ENCODE data around the gene CASP6. TPM values are rescaled to one million over a fixed set of nuclear protein-coding genes. Genes with fewer than 3 reads are reported as not detected.

The CASP6 gene
- total RNA-seq, 4 donors from 2014 or later, result 34.4 to 87.7 (median 58.9) TPM

GRCh38 chr4:109675181-109675580 lies 28.1 kb downstream of the CASP6 start:
- Histone ChIP-seq H3K4me1 (no peaks in the 10 kb centered on the region), H3K4me3 (no peak overlapping the region), H3K27me3 (no peaks in the 10 kb centered on the region), H3K36me3 (no peaks in the 10 kb centered on the region), H3K27ac (no peak overlapping the region), H3K9me3 (peaks cover 0 to 5% of the 10 kb centered on the region in 2 donors)
- 68 to 83% methylated on average over 1 to 3 of the region's 3 CpGs for WGBS, 2 donors (ENCODE audit: low coverage in 1 of 2)
- TF ChIP-seq EP300 (IDR thresholded peaks at IDR 0.05; ENCODE audit: low read depth) (no peak), POLR2AphosphoS5 (IDR thresholded peaks at IDR 0.05) (no peak), POLR2A (IDR thresholded peaks at IDR 0.05) (no peak)
- TF ChIP-seq, protein P1, sequence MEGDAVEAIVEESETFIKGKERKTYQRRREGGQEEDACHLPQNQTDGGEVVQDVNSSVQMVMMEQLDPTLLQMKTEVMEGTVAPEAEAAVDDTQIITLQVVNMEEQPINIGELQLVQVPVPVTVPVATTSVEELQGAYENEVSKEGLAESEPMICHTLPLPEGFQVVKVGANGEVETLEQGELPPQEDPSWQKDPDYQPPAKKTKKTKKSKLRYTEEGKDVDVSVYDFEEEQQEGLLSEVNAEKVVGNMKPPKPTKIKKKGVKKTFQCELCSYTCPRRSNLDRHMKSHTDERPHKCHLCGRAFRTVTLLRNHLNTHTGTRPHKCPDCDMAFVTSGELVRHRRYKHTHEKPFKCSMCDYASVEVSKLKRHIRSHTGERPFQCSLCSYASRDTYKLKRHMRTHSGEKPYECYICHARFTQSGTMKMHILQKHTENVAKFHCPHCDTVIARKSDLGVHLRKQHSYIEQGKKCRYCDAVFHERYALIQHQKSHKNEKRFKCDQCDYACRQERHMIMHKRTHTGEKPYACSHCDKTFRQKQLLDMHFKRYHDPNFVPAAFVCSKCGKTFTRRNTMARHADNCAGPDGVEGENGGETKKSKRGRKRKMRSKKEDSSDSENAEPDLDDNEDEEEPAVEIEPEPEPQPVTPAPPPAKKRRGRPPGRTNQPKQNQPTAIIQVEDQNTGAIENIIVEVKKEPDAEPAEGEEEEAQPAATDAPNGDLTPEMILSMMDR (IDR thresholded peaks at IDR 0.05), result no peak
- DNase-seq, result no peak
- intact Hi-C loops (cut with DNase I; ENCODE audit: low total_unique reads), result no loop called here
- in situ Hi-C loops (cut with MboI; ENCODE audit: low pct_ligation_motif_present in 1 of 4, low pct_unique_long_range_greater_than_20kb in 1 of 4, low sequenced_read_pairs in 3 of 4), result no loop called here

DNA sequence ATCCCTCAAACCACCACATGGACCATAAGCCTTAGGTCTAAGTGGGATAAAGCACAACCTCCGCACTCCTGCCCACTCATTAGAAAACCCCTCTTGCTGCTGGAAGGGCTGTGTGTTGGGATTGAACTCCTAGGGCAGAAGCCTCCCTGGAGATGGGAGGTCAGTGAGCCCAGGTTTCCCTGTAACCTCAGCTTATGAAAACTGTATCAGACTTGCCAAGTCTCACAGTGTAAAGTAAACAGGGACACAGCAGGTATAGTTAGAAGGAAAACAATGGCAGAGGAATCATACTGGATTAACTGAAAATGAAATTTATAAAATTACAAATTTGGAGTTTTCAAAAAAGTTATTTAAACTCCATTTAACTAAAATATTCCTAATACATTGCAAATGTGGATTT lies 29.9 kb downstream of the CASP6 start:
- in situ Hi-C loops (cut with MboI; ENCODE audit: low pct_ligation_motif_present in 1 of 4, low pct_unique_long_range_greater_than_20kb in 1 of 4, low sequenced_read_pairs in 3 of 4) (no loop called here), intact Hi-C loops (cut with DNase I; ENCODE audit: low total_unique reads) (no loop called here)
- no peak for DNase-seq
- H3K4me1 ChIP-seq, result no peaks in the 10 kb centered on the region
- no peaks in the 10 kb centered on the region for H3K27me3 ChIP-seq
- no peak overlapping the region for H3K27ac ChIP-seq
- 92% methylated on average over 1 of the region's 1 CpG; no CpG with 5 or more reads in 1 of the 2 donors for WGBS, 2 donors (ENCODE audit: low coverage in 1 of 2)
- no peak for TF ChIP-seq POLR2AphosphoS5 (IDR thresholded peaks at IDR 0.05)
- TF ChIP-seq POLR2A (IDR thresholded peaks at IDR 0.05), result no peak
- TF ChIP-seq, protein P1 (IDR thresholded peaks at IDR 0.05), result no peak
- TF ChIP-seq EP300 (IDR thresholded peaks at IDR 0.05; ENCODE audit: low read depth), result no peak
- H3K4me3 ChIP-seq, result no peak overlapping the region
- H3K36me3 ChIP-seq, result no peaks in the 10 kb centered on the region
- H3K9me3 ChIP-seq, result peaks cover 0 to 5% of the 10 kb centered on the region in 2 donors

- Histone ChIP-seq H3K36me3 (no peaks in the 10 kb centered on the region), H3K27ac (no peak overlapping the region), H3K4me3 (no peak overlapping the region), H3K9me3 (peaks cover 0 to 5% of the 10 kb centered on the region in 2 donors), H3K27me3 (no peaks in the 10 kb centered on the region), H3K4me1 (no peaks in the 10 kb centered on the region)
- in situ Hi-C loops (cut with MboI; ENCODE audit: low pct_ligation_motif_present in 1 of 4, low pct_unique_long_range_greater_than_20kb in 1 of 4, low sequenced_read_pairs in 3 of 4) (no loop called here), intact Hi-C loops (cut with DNase I; ENCODE audit: low total_unique reads) (no loop called here)
- no peak for DNase-seq
- TF ChIP-seq POLR2AphosphoS5 (IDR thresholded peaks at IDR 0.05) (no peak), POLR2A (IDR thresholded peaks at IDR 0.05) (no peak), EP300 (IDR thresholded peaks at IDR 0.05; ENCODE audit: low read depth) (no peak)
- TF ChIP-seq, protein P1 (IDR thresholded peaks at IDR 0.05), result no peak
These were observed 30.9 kb downstream of the CASP6 start for GRCh38 chr4:109672169-109672930.

GRCh38 chr4:109671350-109671749 lies 31.9 kb downstream of the CASP6 start:
- DNase-seq, result no peak
- intact Hi-C loops (cut with DNase I; ENCODE audit: low total_unique reads) (no loop called here), in situ Hi-C loops (cut with MboI; ENCODE audit: low pct_ligation_motif_present in 1 of 4, low pct_unique_long_range_greater_than_20kb in 1 of 4, low sequenced_read_pairs in 3 of 4) (no loop called here)
- Histone ChIP-seq H3K9me3 (peaks cover 0 to 5% of the 10 kb centered on the region in 2 donors), H3K27ac (no peak overlapping the region), H3K27me3 (no peaks in the 10 kb centered on the region), H3K36me3 (no peaks in the 10 kb centered on the region), H3K4me1 (no peaks in the 10 kb centered on the region), H3K4me3 (no peak overlapping the region)
- TF ChIP-seq POLR2AphosphoS5 (IDR thresholded peaks at IDR 0.05) (no peak), POLR2A (IDR thresholded peaks at IDR 0.05) (no peak), EP300 (IDR thresholded peaks at IDR 0.05; ENCODE audit: low read depth) (no peak)
- TF ChIP-seq, protein P1 (IDR thresholded peaks at IDR 0.05), result no peak

All from transverse colon (tissue), 4 donors.